ENCODE measurements around the gene SCARB1.

Gene SCARB1

DNA sequence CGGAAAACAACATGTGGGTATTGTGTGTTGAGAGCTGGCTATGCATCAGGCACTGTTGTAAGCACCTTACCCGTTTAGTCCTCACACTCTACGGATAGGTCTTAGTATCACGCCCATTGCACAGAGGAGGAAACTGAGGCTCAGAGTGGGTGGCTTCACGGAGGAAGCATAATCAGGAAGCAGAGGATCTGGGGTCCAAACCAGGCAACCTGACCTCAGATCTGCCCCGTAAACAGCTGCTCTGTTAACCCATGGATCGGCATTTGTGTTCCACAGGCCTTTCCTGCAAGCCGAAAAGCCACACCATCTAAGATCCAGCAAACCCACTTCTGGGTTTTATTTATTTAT, 107.9 kb downstream of the SCARB1 start:
- DNase-seq, result no peak

- DNase-seq, result no peak
Measured at GRCh38 chr12:124754949-124755800, 108.5 kb downstream of the SCARB1 start.

DNA sequence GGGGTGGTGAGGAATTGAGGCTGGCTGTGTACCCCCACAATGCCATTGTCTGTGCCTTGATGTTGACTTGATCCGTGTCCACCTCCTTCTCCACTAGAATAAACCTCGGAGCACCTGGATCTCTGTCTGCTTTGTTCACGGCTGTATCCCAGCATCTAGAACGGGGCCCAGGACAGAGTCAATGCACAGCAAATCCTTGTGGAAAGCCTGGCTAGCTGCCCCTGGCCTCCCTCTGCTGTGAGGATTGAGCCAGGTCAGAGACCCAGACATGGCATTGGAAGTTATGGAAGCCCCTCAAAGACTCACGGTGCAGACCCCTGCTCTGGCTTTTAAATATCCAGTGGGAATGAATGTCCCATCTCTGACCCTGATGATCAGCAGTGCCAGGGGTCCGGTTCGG, 109.2 kb downstream of the SCARB1 start:
- no peak for DNase-seq

DNA sequence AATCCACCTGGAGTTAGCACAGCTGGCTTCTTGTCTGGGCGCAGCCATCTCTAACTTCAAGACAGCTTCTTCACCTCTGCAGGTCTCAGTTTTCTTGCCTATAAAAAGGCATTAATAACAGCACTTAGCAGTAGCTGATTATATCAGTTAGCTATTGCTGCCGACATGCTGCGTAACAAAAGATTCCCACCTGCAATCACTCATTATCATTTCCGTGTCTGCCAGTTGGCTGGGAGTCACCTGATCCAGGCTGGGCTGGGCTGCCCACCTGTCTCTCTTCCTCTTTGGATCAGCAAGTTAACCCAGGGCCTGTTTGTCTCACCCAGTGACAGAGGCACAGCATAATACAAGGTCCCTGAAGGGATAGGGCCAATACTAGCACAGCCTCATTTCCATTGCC, 109.7 kb downstream of the SCARB1 start:
- no peak for DNase-seq

DNA sequence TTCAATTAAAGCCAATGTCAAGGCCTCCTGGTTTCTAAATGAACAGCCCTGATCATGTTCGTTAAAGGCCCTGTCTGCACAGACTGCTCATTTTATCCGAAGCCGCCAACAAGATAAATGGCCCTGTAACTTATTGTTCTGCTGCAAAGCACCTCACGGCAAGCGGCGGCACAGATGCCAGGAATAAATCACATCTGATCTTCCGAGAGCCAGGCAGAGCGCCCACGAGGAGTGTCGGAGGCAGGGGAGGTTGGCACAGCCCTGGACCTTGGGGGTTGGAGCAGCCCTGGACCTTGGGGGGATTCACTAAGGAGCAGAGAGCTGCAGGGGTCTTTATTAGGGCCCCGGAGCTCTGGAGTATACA, 110.5 kb downstream of the SCARB1 start:
- no peak for DNase-seq

- DNase-seq, result no peak
Measured at GRCh38 chr12:124752437-124753227, 111.0 kb downstream of the SCARB1 start.

GRCh38 chr12:124751654-124752355, 111.9 kb downstream of the SCARB1 start:
- DNase-seq, result no peak

DNA sequence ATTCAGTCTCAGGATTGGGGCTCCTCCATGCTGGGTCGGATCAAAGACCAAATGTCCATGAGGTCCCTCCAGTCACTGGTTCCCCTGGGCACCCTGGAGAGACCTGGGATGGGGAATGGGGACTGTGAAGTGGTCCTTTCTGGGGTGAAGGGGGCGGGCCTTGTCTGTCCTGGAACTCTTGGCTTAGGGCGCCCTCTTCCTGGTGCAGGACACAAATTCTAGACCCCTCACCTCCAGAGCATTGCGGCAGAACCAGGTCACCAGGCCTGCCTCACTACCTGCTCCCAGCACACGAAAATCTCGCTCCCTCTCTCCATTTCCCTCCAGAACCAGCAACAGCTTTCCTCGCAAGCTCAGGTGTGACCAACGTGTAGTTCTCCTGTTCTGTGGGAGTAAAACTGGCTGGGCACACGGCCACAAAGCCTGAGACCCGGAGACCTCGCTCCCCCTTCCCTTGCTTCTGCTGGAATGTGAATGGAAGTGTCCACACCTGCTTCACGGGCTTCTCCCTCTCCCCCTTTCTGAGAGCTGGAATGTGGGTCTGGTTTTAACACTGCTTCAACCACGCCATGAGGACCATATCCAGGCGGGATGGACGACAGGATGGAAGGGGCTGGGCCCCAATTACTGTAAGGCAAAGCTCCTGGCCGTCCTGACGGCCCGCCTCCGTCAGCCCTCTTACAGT, 112.7 kb downstream of the SCARB1 start:
- no peak for DNase-seq

- no peak for DNase-seq
Measured at GRCh38 chr12:124750149-124750656, 113.5 kb downstream of the SCARB1 start.

- no peak for DNase-seq
Measured at GRCh38 chr12:124749725-124750124, 113.9 kb downstream of the SCARB1 start.

DNA sequence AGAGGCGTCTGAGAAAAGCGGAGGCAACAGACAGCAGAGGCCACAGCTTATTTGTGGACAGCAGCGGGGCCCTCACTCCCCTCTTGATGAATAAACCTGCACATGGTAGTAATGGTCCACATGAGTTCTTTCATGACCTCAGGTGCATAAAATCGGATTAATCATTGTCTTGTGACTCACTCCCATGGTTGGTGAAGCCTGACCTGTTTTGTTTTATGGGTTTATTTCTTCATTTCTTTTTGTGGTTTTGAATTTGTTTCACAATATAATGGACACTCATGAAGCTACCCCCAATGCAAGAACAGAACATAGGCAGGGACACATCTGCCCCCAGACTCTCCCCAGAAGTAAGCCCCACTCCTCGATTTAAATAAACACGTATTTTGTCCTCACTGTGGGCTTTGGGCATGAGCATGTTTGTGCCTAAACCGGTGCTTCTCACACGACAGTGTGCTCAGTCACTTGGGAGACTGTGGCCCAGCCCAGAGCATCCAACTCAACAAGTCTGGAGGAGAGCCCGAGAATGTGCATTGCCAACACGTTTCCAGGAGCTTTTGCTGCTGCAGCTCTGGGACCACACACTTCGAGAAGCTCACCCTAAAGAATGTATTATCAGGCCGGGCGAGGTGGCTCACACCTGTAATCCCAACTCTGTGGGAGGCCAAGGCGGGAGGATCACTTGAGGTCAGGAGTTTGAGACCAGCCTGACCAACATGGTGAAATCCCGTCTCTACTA, 116.1 kb downstream of the SCARB1 start:
- no peak for DNase-seq

GRCh38 chr12:124746649-124747425, 116.8 kb downstream of the SCARB1 start:
- no peak for DNase-seq

DNA sequence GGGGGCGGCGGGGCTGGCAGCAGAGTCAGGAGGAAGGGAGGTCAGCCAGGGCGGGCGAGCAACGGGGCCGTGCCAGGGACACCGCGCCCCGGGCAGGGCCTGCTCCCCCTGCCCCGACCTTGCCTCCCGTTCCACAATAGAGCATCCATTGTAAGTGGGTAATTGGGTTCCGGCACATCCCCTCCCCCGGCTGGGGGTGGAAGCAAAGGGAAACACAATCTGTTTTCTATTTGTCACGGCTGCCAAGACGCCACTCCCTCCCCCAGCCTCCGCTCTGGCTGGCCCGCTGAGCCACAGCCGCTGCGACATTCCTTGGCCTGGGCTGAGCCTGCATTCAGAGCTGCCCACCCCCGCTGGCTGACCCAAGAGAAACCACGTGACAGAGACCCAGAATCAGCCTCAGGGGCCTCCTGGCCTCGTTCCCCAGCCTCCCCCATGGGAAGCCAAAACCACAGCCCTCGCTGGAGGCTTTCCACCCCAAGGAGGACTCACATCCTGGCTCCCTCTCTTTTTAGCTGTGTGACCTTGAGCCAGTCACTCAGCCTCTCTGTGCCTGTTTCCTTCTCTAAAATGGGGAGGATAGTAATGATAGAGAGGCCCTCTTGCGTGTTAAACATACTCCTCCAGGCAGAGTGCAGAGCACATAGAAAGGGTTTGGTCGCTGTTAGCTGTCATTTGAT, 117.6 kb downstream of the SCARB1 start:
- peak in 1 of 2 experiments; percentile 30 for DNase-seq

- DNase-seq, result no peak
Measured at GRCh38 chr12:124745465-124745890, 118.2 kb downstream of the SCARB1 start.

DNA sequence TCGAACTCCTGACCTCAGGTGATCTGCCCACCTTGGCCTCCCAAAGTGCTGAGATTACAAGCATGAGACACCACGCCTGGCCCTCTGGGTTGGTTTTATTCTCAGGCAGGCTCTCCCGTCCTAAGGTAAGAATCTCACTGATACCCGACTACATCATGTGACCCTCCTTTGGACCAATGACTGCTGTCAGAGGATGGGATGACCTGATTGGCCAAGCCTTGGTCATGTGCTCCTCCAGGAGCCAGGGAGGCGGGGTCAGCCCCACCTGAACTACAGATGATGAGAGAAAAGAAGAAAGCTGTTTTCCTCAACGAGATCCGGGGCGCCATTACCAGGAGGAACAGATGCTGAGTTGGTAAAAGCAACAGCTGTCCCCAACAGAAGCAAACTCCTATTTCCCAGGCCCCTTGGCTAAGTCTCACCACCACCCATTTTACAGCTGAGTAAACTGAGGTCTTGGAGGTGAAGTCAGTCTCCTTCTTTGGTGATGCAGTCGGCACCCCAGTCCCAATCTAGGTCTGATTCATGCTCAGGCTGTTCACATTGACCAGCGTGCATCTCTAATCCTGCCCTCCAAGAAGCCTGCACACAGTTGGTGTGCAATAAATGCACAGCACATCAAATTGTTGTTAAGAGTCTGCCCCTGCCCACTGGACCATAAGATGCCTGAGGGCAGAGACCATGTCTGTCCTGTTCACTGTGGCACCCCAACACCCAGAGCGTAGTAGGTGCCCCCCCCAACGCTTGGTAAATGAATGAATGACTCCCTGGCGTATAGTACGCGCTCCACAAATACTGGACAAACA, 118.8 kb downstream of the SCARB1 start:
- DNase-seq, result peak in 1 of 2 experiments; percentile 23

DNA sequence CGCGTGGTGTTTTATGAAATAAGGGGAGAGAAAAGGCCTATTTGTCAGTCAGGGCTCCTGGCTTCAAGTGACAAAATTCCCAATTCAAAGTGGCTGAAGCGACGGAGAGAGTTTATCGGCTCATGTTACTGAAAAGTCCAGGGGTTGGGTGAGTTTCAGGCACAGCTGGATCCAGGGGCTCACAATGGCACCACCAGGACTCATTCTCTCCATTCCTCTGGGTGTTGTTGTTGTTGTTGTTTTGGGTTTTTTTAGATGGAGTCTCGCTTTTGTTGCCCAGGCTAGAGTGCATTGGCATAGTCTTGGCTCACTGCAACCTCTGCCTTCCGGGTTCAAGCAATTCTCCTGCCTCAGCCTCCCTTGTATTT, 119.4 kb downstream of the SCARB1 start:
- DNase-seq, result no peak

GRCh38 chr12:124743479-124744272, 120.0 kb downstream of the SCARB1 start:
- DNase-seq, result no peak

DNA sequence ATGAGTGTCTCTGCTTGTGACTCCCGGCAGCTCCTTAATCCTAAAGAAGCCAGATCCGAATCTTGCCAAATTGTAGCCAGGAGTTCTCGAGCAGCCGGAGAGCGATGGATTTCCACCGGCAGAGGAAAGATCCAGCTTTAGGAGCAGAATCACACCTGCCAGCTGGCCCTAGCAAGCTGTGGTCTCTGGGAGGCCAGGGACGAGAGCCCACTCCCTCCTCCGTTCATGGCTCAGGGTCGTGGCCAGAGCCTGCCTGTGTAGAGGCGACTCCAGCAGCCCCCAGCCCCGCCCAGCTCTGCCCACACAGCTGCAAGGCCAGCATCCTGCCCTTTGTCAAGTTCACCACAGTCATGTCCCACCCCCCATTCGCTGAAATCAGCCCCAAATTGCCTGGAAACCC, 121.0 kb downstream of the SCARB1 start:
- no peak for DNase-seq

DNA sequence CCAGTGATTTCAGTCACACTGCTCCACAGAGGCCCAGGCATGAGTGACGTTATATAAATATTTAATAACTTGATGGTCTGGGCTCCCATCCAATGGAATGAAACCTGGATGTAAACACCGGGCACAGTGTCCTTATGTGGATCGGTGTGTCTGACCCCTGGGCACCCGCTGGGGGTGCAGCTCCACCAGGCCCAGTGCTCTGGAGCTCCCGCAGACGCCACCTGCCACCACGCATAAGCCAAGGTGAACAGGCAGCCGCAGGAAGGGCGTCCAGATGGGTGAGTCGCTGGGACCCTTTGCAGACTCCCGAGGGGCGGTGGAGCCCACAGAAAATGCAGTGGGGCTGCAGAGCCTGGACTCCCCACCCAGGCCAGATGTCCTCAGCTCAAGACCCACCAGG, 121.6 kb downstream of the SCARB1 start:
- DNase-seq, result no peak
